NCI-H82 (cell line): Measurements from ENCODE around the gene KCNJ1.

Source experiments
- DNase-seq: peaks from one replicate; lab custom pipeline; 2025; lab: John Stamatoyannopoulos, UW

Gene KCNJ1

GRCh38 chr11:128882451-128882850 lies 15.4 kb upstream of the KCNJ1 start:
- no peak for DNase-seq

GRCh38 chr11:128881221-128881620 lies 14.1 kb upstream of the KCNJ1 start:
- DNase-seq, result no peak

GRCh38 chr11:128879817-128880216 lies 12.7 kb upstream of the KCNJ1 start:
- DNase-seq, result no peak

GRCh38 chr11:128878455-128878854 lies 11.4 kb upstream of the KCNJ1 start:
- DNase-seq, result no peak

- DNase-seq, result no peak
Observed at GRCh38 chr11:128877726-128878125, 10.6 kb upstream of the KCNJ1 start.

- no peak for DNase-seq
Observed at GRCh38 chr11:128876133-128876650, 9.1 kb upstream of the KCNJ1 start.

- no peak for DNase-seq
Observed at GRCh38 chr11:128874427-128874826, 7.3 kb upstream of the KCNJ1 start.

- no peak for DNase-seq
Observed at GRCh38 chr11:128872594-128872993, 5.5 kb upstream of the KCNJ1 start.

- no peak for DNase-seq
Observed at GRCh38 chr11:128872094-128872493, 5.0 kb upstream of the KCNJ1 start.

GRCh38 chr11:128871168-128871610 lies 4.1 kb upstream of the KCNJ1 start:
- no peak for DNase-seq

GRCh38 chr11:128868841-128869671 lies 2.0 kb upstream of the KCNJ1 start:
- no peak for DNase-seq

GRCh38 chr11:128865490-128865889 lies 1.6 kb downstream of the KCNJ1 start:
- DNase-seq, result no peak

- DNase-seq, result no peak
Observed at GRCh38 chr11:128862908-128863660, 4.0 kb downstream of the KCNJ1 start.

GRCh38 chr11:128862406-128862805 lies 4.7 kb downstream of the KCNJ1 start:
- no peak for DNase-seq

GRCh38 chr11:128860571-128861361 lies 6.3 kb downstream of the KCNJ1 start:
- DNase-seq, result no peak

GRCh38 chr11:128859563-128860441 lies 7.3 kb downstream of the KCNJ1 start:
- peak; percentile 55 for DNase-seq

- no peak for DNase-seq
Observed at GRCh38 chr11:128857341-128857740, 9.8 kb downstream of the KCNJ1 start.

- DNase-seq, result no peak
Observed at GRCh38 chr11:128856241-128856640, 10.9 kb downstream of the KCNJ1 start.

GRCh38 chr11:128854841-128855240 lies 12.3 kb downstream of the KCNJ1 start:
- DNase-seq, result no peak

- DNase-seq, result no peak
Observed at GRCh38 chr11:128853559-128853958, 13.5 kb downstream of the KCNJ1 start.
